DND-41 (cell line): Measurements from ENCODE around the gene ZNF443.
"Not testable (repeated sequence)": the region's sequence is repeated elsewhere in the genome, so short reads cannot be mapped to it uniquely, and the experiment has no call there.

Experiments used
- EZH2 ChIP-seq: IDR thresholded peaks from 3 replicates; pipeline ENCODE4 v1.6.1; 2012; ENCODE audit warnings: borderline replicate concordance, low read depth, mild to moderate bottlenecking, moderate library complexity, low read length, inconsistent platforms; ENCODE audit not compliant: severe bottlenecking
- TF ChIP-seq, protein P1 (sequence below): IDR thresholded peaks from 2 replicates; pipeline ENCODE4 v1.5.1; 2012; ENCODE audit warnings: borderline replicate concordance, low read length, moderate library complexity, mild to moderate bottlenecking; ENCODE audit not compliant: poor library complexity, severe bottlenecking; ENCODE audit errors: extremely low read depth

DNA sequence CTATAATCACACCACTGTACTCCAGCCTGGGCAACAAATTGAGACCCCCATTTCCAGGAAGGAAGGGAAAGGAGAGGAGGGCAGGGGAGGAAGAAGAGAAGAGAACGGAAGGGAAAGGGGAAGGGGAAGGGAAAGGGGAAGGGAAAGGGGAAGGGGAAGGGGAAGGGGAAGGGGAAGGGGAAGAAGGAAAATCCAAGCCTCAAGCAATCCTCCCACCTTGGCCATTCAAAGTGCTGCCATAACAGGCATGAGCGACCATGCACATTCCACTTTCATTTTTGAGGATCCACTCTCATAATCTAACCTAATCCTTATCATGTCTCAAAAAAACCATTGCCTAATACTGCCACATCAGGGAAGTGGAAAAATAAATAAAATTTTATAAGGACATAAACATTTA is 54.5 kb downstream of the ZNF443 start:
- TF ChIP-seq, protein P1, sequence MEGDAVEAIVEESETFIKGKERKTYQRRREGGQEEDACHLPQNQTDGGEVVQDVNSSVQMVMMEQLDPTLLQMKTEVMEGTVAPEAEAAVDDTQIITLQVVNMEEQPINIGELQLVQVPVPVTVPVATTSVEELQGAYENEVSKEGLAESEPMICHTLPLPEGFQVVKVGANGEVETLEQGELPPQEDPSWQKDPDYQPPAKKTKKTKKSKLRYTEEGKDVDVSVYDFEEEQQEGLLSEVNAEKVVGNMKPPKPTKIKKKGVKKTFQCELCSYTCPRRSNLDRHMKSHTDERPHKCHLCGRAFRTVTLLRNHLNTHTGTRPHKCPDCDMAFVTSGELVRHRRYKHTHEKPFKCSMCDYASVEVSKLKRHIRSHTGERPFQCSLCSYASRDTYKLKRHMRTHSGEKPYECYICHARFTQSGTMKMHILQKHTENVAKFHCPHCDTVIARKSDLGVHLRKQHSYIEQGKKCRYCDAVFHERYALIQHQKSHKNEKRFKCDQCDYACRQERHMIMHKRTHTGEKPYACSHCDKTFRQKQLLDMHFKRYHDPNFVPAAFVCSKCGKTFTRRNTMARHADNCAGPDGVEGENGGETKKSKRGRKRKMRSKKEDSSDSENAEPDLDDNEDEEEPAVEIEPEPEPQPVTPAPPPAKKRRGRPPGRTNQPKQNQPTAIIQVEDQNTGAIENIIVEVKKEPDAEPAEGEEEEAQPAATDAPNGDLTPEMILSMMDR: not testable (repeated sequence)
- not testable (repeated sequence) for TF ChIP-seq EZH2
